OCI-LY3 (cell line): Measurements from ENCODE around the gene CYYR1.

ENCODE experiments used
- EZH2phosphoT487 ChIP-seq: fragments of 200-600 bp; shearing (Covaris generic); IDR thresholded peaks from 2 replicates; pipeline ENCODE4 v1.6.1; 2018; ENCODE audit warnings: antibody characterized with exemption, mixed run types, low read depth
- TF ChIP-seq, protein P1 (sequence below): fragments of 200-600, 300-600 bp; sonication (generic); IDR thresholded peaks from 2 replicates; pipeline ENCODE4 v1.5.1; 2014; ENCODE audit warnings: antibody characterized with exemption, low read length, low read depth

- TF ChIP-seq, protein P1, sequence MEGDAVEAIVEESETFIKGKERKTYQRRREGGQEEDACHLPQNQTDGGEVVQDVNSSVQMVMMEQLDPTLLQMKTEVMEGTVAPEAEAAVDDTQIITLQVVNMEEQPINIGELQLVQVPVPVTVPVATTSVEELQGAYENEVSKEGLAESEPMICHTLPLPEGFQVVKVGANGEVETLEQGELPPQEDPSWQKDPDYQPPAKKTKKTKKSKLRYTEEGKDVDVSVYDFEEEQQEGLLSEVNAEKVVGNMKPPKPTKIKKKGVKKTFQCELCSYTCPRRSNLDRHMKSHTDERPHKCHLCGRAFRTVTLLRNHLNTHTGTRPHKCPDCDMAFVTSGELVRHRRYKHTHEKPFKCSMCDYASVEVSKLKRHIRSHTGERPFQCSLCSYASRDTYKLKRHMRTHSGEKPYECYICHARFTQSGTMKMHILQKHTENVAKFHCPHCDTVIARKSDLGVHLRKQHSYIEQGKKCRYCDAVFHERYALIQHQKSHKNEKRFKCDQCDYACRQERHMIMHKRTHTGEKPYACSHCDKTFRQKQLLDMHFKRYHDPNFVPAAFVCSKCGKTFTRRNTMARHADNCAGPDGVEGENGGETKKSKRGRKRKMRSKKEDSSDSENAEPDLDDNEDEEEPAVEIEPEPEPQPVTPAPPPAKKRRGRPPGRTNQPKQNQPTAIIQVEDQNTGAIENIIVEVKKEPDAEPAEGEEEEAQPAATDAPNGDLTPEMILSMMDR: no peak
- TF ChIP-seq EZH2phosphoT487: no peak
These were observed 129.2 kb downstream of the CYYR1 start for GRCh38 chr21:26443867-26444266.
